Stimulated activated CD4-positive, alpha-beta T cell treated with anti-CD3 and anti-CD28 coated beads, Interleukin-2, amount 100 ng/mL, for 4 hours (primary cell): Measurements from ENCODE around the gene ILKAP.

Experiments used
- DNase-seq: peaks from one replicate; pipeline ENCODE4 v3.0.0-alpha.2; 2020; ENCODE audit warnings: low read depth

ILKAP gene

DNA sequence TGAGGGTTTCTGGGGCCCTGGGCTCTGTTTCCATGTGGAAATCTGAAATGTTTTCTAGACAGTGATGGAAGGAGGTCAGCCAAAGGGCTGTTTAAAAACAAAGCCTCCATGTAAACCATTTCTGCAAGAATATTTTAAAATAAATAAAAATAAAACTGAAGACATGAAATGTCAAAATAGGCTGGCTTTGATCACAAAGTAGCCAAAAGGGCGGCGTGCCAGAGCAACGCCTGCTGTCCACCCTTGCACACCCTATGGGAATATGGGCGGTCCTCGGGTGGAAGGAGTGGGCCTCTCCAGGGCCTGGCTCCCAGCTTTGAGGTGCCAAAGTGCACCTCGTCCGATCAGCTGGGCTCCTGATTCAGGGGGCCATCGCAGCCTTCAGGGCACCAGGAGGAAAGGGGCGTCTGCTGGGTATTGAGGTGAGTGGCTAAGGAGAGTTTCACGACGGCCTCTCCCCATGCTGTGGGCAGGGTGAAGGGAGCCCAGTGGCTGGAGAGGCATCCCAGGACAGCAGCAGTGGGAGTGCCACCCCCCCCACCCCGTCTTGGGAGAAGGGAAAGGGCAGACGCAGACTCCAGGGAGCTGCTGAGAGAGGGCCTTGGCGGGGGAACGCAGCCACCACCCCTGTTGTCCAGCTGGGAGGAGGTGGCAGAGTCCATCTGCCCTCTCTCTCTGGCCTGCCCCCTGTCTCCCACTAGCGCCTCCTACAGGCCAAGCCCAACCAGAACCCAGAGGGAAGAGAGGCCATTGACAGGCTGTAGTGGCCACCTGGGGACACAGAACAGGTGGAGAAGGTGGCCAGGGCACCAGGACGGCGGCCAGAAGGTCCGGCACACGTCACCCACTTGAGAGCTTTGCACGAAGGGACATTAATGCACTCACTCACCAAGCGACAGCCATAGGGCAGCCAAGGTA is 50.5 kb downstream of the ILKAP start:
- no peak for DNase-seq

- no peak for DNase-seq
Measured at GRCh38 chr2:238151628-238152235, 51.8 kb downstream of the ILKAP start.

- DNase-seq, result no peak
Measured at GRCh38 chr2:238151205-238151604, 52.3 kb downstream of the ILKAP start.

DNA sequence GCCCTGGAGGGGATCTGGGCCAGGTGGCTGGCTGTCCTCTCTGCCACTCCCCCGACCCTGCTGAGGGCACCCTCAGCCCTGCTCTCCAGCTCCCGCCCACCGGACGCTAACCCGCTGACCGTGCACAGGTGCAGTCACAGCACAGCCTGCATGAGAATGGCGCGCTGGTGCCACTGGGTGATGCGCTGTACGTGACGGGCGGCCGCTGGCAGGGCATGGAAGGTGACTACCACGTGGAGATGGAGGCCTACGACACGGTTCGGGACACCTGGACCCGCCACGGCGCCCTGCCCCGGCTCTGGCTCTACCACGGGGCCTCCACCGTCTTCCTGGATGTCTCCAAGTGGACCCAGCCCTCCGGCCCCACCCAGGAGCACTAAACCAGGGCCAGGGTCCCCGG is 52.8 kb downstream of the ILKAP start:
- DNase-seq, result no peak

DNA sequence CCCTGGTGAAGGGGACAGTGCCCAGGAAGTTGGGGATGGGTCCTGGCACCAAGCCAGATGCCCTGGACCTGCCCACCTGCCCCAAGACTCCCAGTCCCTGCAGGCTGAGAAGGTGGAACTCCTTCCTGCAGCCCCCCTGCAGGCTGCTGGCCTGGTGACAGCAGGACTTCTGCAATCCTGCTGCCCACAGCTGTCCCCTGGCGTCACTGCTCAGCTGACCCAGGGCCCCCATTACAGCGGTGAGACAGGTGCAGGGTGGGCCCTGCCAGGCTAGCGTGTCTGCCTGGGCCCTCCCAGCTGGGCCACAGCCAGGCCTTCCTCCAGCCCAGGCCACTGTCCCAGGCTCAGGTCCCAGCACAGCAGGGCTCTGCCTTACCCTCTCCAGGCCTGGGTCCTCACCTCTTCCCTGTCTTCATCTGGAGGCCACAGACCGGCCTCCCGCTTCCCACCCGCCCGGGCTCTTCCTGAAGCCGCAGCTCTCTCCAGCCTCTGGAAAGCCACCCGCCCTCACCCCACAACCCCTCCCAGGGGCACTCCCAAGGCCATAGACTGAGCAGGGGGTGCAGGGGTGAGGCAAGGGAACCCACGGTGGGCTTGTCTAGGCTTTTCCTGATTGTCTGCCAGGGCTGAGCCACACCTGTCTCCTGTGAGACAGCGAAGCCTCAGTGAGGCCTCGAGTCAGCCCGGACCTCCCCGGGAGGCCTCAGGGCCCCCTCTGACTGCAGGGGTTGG is 53.5 kb downstream of the ILKAP start:
- DNase-seq, result no peak

- no peak for DNase-seq
Measured at GRCh38 chr2:238148981-238149380, 54.5 kb downstream of the ILKAP start.

DNA sequence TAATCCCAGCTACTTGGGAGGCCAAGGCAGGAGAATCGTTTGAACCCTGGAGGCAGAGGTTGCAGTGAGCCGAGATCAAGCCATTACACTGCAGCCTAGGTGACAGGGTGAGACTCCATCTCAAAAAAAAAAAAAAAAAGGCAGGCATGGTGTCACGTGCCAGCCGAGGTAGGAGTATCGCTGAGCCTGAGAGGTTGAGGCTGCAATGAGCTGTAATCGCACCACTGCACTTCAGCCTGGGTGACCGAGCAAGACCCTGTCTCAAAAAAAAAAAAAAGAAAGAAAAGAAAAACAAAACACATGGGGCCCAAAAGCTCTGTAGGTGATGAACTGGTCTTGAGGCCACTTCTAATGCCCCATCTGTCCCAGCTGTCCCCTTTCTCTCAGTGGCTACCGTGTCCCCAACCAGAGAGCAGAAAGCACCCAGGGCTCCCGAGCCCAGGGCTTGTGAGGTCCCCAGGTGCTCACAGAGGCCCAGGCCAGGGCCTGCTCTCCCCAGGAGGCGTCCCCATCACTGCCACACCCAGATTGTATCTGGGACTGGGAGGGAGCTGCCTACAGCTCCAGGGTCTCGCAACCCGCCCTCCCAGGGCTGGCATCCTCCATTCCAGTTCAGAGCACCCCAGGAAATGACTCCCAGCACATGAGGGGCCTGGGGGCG is 56.5 kb downstream of the ILKAP start:
- no peak for DNase-seq

- DNase-seq, result no peak
Measured at GRCh38 chr2:238145851-238146250, 57.6 kb downstream of the ILKAP start.

- DNase-seq, result no peak
Measured at GRCh38 chr2:238145046-238145445, 58.4 kb downstream of the ILKAP start.

GRCh38 chr2:238144262-238144661 is 59.2 kb downstream of the ILKAP start:
- DNase-seq, result no peak

DNA sequence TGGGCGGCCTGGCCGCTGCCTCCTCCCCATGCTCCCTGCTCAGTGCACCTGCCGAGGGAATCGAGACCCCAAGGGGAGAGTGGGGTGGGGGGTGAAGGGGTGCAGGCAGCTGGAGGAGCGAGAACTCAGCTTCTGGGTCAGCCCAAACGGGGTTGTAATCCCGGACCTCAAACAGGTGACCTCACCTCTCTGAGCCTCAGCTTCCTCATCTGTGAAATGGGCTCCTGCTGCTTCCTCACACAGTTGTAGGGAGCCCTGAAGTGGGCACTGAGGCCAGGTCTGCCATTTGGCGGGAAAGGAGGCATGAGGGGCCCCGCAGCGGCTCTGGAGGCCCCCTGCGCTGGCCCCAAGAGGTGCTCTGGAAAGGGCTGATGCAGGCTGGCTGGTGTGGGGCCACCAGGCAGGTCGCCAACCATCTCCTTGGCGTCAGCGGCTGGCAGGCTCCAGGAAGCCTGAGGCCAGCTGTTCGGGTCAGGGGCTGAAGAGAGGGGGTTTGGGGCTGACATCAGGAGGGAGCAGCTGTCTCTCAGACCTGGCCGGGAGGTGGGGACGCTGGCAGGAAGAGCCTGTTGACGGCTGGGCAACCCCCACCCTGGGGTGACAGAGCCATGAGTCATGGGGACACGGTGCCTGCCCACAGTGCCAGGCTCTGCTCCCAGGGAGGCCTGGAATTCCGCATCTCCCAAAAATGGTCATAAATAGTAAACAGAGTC is 60.1 kb downstream of the ILKAP start:
- DNase-seq, result no peak

GRCh38 chr2:238142382-238143205 is 60.9 kb downstream of the ILKAP start:
- DNase-seq, result no peak

DNA sequence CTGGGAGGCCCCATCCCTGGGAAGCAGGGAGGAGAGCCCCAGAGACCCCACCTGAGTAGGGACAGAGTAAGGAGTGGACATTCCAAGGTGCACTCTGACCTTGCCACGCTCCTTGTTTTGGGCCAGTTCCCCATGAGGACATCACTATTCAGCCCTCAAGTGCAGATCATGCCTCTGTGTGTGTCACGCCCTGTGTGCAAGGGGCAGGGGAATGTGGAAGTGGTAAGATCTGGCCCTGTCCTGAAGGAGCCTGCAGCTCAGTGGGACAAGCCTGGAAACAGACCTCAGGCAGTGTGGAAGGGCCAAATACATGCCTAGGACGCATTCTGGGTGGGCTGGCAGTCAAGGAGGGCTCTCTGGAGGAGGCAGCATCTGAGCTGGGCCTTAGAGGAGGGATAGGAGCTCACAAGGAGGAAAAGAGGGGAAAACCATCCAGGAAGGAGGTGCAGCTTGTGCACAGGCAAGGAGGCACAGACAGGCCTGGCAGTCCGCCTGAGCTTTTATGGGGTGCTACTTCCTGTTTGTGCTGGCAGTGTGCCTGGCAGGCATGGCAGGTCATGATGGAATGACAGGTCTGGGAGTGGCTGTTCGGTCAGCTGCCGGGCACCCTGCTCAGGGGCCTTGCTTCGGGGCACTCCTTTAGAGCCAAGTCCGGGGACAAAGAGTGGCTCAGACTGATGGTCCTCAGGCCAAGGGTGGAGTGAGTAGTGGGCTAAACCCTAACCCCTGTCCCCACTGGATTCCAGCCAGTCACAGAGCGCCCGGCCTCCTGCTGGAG is 61.8 kb downstream of the ILKAP start:
- no peak for DNase-seq

DNA sequence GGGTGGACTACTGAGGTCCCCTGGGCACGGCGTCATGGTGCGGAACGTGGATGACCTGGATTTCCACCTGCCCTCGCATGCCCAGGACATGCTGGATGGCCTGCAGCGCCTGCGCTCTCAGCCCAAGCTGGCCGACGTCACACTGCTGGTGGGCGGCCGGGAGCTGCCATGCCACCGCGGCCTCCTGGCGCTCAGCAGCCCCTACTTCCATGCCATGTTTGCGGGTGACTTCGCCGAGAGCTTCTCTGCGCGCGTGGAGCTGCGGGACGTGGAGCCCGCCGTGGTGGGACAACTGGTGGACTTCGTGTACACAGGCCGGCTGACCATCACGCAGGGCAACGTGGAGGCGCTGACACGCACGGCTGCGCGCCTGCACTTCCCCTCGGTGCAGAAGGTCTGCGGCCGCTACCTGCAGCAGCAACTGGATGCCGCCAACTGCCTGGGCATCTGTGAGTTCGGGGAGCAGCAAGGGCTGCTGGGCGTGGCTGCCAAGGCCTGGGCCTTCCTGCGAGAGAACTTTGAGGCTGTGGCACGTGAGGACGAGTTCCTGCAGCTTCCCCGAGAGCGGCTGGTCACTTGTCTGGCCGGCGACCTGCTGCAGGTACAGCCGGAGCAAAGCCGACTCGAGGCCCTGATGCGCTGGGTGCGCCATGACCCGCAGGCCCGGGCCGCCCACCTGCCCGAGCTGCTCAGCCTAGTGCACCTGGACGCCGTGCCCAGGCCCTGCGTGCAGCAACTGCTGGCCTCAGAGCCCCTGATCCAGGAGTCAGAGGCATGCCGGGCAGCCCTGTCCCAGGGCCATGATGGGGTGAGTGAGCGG is 62.6 kb downstream of the ILKAP start:
- DNase-seq, result no peak

GRCh38 chr2:238140040-238140439 is 63.5 kb downstream of the ILKAP start:
- DNase-seq, result no peak

- no peak for DNase-seq
Measured at GRCh38 chr2:238139196-238140039, 64.1 kb downstream of the ILKAP start.

DNA sequence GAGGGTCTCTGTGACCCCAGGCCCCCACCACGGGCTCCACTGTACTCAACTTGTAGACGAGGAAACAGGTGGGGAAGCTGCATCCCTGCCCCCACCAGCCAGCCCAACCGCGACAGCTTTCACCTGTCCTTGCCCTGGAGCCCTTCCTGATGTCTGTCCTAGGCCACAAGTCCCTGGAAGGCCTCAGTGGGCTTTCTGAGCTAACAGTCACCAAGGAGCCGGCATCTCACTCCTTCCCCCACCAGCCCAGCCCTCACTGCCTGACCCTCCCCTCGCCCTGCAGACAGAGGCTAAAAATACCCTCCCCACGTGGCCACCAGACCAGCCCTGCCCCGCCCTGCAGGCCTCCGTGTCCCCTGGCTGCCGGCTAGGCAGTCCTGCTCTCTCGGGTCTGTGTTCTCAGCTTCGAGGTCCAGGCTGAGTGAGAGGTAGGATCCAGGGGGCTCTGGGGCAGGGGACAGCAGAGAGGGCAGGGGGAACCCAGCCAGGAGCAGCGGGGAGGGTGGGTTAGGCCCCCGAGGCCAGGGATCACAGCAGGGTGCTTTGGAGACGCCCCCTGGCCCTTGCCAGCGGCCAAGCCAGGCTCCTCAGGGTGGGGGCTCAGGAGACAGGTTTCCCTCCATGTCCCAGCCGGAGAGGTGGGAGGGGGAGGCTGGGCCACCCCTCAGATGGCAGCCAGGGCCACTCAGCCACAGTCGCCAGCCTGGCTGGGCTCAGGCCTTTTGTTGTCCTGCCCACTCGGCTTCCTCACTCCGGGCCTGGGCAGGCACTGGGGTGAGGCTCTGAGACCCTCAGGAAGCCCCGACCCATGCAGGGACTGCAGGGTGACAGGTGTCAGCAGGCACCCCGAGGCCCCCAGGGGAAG is 64.9 kb downstream of the ILKAP start, which contains the start of gene KLHL30:
TSS of gene KLHL30 (plus strand) at position 338 of the 865 bp plus-strand sequence. CDS start 2,087 bp downstream, outside the sequence.
- DNase-seq, result no peak
